ENCODE data around the gene DNAH3.

DNA sequence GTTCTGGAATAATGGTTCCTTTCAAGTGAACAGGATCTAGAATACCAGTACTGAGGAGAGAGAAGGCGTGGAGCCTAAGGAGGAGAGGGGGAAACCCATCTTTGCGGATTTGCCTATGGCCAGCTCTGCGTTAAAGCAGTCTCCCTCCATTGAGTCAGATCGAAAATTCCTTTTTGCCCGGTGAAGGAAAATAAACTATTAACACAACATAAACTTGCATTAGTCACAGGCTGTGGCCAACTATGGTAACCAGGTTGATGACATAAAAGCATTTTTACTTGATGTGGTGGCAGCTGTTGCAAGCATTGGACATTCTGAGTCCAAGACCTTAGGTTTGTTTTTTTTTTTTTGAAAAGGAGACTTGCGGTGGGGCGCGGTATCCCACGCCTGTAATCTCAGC, 16.7 kb upstream of the DNAH3 start:
- TF ChIP-seq POLR2A (IDR thresholded peaks at IDR 0.05; ENCODE audit: low read depth, low read length) (no peak), TAF1 (IDR thresholded peaks at IDR 0.05; ENCODE audit: borderline replicate concordance, low read depth, low read length) (no peak)
